ENCODE measurements around the gene MYH13. TPM values are rescaled to one million over a fixed set of nuclear protein-coding genes. Genes with fewer than 3 reads are reported as not detected.

The MYH13 gene
- total and polyA plus RNA-seq, 9 of the 15 experiments (the other 6 are each of a cell fraction or from before 2014, with no cell fraction given): 0.01 TPM; not detected in 8

GRCh38 chr17:10332515-10332914, 40.3 kb downstream of the MYH13 start (continued):
- TF ChIP-seq CHD7 (IDR thresholded peaks at IDR 0.05; ENCODE audit: low read depth, low read length) (no peak), L3MBTL2 (IDR thresholded peaks at IDR 0.05) (no peak), HMG20A (CRISPR knock-in tag; conservative IDR thresholded peaks at IDR 0.05) (no peak), E4F1 (CRISPR knock-in tag; IDR thresholded peaks at IDR 0.05; ENCODE audit: borderline replicate concordance) (no peak)
